Raji (cell line): ENCODE results near the gene SPECC1.

Source experiments
- POLR2A ChIP-seq: IDR thresholded peaks from 2 replicates; pipeline ENCODE4 v1.6.1; 2011; ENCODE audit warnings: low read depth, low read length, control low read depth; ENCODE audit not compliant: insufficient read depth

SPECC1 gene

DNA sequence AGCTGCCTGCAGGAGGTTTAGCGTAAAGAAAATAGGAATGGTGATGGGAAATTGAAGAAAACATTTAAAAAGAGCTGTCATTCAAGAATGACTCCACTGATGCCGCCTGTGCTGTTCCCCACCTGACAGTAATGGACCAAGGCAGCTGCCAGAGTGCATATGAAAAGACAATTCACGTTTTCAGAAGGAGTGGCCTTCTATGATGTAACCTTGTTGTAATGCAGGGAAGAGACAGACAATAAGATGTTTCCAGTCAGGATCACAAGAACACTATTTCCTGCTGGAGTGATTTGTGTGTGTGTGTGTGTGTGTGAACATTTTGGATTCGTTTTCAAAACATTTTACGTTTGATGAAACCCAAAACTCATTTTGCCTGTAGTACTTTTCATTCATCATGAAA is 254.4 kb downstream of the SPECC1 start:
- TF ChIP-seq POLR2A, result no peak

DNA sequence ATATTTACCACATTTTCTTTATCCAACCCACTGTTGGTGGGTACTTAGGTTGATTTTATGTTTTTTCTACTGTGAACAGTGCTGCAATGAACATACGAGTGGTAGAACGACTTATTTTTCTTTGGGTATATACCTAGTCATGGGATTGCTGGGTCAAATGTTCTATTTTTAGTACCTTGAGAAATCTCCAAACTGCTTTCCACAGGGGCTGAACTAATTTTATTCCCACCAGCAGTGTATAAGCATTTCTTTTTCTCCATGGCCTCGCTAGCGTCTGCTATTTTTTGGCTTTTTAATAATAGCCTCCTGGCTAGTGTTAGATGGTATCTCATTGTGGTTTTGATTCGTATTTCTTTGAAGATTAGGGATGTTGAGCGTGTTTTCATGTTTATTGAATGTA is 255.8 kb downstream of the SPECC1 start:
- no peak for TF ChIP-seq POLR2A

DNA sequence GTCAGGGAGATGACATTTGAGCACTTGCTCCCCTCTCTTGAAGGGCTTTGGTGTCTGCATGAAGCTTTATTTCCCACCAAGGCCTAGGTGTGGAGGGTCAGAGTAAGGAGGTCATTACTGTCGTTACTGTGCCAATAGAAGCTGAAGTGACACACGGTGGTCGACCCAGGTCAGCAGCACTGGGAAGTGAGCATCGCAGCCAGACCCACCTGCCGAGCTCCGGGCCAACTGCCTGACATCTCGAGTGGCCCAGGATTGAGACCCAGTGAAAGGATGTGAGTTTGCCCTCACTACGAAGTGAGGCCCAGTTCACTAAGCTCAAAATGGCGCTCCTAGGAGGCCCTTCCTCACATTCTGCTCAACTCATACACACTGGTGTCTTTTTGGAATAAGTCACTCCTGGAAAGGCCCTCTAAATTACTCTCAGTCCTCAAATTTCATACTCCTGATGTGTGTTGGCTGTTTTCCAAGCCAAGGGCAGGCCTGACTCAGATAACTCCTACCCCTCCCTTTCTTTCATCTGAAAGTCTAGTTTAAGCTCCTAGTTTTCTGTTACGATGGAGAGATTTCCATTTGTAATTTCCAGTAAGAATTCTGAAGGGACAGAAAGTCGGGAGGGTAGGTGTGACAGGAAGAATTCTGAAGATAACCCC is 257.8 kb downstream of the SPECC1 start:
- no peak for TF ChIP-seq POLR2A

DNA sequence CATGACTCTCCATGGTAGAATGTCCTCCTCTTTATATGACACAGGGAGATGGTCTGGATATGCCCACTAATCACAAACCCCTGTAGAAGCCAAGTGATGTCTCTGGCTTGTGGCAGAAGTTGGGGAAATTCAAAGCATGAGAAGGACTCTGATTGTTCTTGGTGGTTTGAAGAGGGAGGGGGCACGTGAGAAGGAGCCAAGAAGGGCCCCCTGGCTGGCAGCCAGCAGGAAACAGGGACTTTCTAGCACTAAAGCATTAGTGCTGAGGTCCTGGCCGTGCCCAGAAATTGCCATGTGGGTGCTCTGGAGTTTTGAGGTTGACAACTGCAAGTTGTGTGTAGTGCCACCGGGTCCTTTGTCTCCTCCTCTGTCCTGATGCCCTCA is 258.3 kb downstream of the SPECC1 start:
- no peak for TF ChIP-seq POLR2A

DNA sequence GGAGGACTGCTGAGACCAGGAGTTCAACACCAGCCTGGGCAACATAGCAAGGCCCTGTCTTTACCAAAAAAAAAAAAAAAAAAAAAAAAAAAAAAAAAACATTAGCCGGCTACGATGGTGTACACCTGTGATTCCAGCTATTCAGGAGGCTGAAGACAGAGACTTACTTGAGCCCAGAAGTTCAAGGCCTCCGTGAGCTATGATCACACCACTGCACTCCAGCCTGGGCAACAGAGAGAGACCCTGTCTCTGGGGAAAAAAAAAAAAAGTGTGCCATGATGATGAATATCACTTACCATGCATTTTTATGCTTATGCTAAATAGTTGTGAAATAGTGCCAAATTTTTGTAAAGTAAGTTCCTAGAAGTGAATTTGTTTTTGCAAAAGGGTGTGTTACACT is 261.2 kb downstream of the SPECC1 start:
- TF ChIP-seq POLR2A, result no peak

DNA sequence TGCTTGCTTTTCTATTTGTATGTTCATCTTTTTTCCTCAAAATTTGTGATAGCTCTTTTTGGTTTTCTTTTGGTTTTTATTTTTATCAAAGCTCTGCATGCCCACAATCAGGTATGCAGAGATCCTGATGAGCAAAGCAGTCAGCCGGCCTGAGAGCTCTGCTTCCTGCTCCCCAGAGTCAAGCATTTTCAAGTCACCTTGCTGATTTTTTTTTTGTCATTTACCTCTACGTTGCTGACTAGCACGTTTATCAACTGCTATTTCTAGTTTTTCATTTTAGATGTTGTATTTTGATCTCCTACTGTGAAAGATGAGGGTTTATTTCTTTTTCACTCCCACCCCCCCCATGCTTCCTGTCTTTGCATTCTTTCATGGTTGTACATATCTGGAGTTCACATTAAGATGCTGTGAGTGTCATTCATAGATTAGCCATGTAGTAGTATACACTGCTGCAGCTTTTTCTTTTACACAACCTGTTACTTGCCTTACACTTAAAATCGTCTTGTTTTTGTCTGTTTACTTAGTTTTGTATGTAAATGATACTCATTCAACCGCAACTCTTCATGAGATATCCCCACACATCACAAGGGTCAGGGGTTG is 262.0 kb downstream of the SPECC1 start:
- no peak for TF ChIP-seq POLR2A

DNA sequence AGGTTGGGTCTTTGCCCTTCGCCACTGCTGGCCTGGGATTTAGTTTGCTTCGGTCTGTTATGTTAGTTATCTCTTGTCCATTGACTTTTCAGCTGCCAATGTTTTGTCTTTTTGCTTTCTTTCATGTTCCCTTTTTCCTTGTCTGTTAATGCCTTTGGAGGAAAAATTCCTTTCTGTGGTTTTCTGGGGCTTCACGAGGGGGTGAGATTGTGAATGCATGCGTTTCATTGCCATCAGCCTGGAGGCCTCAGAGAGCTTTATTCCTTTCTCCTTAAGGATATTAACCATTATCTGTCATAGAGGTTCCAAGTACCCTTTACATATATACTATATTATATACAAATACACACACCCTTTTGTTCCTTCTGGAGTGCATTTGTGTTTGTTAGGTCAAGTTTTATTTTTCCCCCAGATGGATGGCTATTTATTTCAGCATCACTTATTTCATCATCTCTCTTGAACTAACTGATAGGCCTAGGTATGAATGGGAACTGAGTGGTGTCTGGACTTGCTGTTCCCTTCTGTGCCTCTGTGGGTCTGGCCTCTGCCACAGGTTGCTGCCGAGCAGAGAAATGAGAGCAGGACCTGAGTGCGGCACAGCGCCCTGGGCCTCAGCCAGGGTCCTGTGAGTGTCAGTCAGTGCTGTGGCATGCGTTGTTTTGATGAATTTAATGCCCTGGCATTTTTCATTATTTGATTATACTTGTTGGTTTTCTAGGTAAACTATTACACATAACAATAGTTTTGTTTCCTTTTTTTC is 264.8 kb downstream of the SPECC1 start:
- no peak for TF ChIP-seq POLR2A

DNA sequence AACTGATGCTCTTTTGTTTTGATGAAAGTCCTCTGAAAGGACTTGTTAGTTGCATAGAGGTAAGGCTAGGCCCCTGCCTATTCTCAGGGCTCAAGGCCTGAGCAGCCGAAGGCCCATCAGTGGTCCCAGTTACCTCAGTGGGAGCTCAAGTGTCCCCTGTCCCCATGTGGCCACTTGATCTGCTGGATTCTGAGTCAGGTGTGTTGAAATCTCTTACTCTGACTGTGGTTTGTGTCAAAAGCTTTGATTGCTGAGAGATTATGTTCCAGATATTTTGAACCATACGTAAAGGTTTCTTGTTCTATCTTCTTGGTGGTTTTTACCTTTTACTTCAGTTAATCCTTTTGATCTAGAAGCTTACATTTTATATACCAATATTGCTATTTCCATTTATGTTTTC is 266.5 kb downstream of the SPECC1 start:
- no peak for TF ChIP-seq POLR2A

DNA sequence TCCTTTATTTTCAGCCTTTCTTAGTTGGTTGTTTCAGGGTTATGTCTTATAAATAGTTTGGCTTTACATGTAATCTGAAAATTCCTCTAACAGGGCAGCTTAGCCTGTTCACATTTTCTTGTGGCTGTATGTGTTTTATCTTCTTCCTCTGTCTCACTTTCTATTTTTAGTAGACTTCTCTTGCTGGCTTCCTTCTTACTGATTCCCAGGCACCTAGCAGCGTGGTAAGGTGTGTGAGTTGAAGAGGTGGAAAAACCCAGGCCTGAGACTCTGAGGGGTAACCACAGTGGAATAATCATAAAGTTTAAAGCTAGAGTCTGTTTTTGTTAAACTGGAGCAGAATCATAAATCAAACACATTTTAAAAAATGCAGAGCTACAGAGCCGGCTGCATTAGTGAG is 267.3 kb downstream of the SPECC1 start:
- no peak for TF ChIP-seq POLR2A

DNA sequence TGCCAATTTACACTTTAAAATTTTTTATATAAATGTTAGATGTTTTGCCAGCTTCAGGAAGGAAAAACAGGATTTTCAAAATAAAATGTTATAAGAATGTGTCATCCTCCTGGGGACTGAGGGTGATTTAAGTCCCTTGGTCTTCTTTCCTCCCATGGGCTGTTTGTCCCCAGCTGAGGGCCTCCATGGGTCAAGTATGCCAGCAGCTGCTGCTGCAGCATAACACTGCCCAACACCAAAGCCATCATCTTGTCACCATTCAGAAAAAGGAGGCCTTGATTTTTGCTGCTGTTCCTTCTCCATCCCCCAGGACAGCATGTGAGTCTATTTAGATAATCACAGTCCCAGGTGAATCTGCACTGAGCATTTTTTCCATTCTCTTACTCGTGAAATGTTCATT is 269.6 kb downstream of the SPECC1 start:
- TF ChIP-seq POLR2A, result no peak

DNA sequence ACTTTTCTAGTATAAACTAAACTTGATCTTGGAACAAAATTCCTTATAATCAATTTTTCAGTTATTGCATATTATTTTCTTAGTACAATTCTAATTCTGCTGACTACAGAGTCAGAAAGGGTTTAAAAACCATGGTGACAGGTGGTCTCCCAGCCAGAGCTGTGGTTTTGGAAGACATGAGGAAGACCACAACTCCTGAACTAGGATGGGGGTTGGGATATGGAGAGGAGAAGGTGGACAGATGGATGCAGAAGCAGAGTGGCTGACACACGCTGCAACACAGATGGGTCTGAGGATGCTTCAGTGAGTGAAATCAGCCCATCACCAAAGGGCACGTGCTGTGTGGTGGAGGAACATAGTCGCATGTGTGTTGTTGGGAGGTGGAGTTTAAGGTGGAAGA is 270.5 kb downstream of the SPECC1 start:
- TF ChIP-seq POLR2A, result no peak

DNA sequence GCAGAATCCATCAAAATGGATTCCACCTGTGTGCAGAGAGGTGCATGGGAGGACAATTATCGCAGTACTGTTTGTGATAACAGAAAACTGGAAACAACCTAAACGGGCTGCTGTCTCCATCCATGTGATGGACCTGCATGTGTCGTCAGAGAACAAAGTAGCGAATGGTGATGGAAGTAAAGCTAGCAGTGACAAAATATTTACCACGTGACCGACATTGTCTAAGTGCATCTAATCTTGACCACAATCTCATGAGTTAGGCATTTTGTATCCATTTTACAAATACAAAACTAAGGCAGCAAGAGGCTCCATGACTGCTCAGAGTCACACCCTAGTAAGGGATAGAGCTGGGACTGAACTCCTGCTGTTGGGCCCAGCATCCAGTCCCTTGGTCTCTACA is 270.9 kb downstream of the SPECC1 start:
- TF ChIP-seq POLR2A, result no peak

DNA sequence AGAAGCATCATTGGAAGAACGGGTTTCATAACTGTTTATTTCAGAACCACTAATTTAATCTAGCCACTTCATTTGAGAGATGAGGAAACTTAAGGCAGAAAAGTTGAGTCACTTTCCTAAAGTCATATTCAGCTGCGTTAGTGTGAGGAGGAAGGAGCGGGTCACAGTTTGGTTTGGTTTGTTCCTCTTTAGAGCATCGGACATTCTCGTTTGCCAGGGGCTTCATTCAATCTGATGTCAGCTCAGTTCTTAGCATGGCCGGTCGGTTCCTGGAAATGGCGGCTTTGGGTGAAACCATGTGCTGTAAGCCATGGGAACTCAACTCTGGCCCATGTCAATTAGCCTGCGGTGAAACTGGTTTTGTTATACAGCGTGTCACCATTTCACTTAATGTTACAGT is 271.7 kb downstream of the SPECC1 start:
- TF ChIP-seq POLR2A, result no peak

DNA sequence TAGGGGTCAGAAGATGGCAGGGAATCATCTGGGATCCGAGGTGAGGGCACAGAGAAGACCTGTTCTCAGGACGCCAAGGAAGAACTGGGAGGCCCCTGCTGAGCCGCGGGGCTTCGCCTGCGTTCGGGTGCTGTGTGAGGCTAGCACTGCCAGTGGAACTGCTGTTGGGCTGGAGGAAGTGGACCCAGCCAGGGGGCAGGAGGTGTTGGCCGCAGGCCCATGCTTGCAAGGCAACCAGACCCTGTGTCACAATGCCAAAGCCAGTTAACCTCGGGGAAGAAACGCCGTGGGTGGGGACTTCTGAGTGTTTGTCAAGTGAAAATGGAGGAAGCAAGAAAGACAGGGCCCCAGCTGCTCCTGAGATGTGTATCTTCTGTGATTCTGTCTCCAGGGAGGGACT is 272.7 kb downstream of the SPECC1 start:
- no peak for TF ChIP-seq POLR2A

DNA sequence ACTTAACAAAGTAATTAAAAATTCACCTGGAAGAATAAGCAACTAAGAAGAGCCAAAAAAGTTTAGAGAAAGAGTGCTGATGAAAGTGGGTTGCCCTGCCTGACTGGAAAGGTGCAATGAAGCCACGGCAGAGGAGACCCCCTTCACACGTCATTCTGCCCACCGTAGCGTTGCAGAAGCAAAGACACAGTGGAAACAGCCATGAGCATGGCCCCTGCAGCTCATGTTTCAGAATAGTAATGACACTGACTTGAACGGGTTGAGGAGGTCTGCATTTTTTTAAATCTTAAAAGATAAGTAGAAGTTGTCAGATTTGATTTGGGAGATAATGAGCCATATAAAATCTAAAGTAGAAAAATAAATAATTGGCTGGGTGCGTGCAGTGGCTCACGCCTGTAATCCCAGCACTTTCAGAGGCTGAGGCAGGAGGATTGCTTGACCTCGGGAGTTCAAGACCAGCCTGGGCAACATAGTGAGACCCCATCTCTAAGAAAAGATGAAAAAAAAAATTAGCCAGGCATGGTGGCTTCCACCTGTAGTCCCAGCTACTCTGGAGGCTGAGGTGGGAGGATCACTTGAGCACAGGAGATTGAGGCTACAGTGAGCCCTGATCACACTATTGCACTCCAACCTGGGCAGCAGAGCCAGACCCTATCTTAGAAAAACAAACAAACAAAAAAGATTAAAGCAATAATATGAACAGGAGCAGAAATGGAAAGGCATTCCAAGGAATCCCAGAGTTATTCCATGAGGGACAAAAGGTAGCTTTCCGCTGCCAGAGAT is 273.6 kb downstream of the SPECC1 start:
- TF ChIP-seq POLR2A, result no peak

DNA sequence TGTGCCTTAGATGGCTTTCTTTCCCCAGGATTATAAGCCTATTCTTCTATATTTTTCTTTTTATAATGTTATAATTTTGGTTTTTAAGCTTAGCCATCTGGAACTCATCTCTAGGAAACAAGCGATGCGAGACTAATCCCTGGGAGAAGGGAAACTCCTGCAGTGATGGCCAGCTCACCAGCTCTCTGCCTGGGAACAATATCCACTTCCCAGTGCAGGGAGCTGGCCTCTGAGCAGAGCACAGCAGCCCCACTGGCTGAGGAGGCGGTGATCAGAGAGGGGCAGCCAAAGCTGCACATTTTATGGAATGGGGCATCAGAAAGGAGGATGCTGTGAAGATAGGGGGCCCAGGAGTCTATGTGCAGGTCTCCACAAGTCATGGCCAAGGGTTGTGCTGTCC is 274.9 kb downstream of the SPECC1 start:
- TF ChIP-seq POLR2A, result no peak
